Thyroid gland (tissue), 4 donors: Measurements from ENCODE around the gene LSM6.

Experiments
- POLR2A ChIP-seq, 2 donors: fragments of 450-650 bp; IDR thresholded peaks; one replicate each; pipeline ENCODE4 v1.6.1; 2017; ENCODE audit warnings: antibody characterized with exemption in 2 of 2, mild to moderate bottlenecking in 2 of 2, moderate library complexity in 1 of 2
- TF ChIP-seq, protein P1 (sequence below), 6 experiments: fragments of 200-600 bp in 3 of 6; fragments of 450-650 bp in 3 of 6; sonication (generic) in 3 of 6; IDR thresholded peaks; one replicate each; pipeline ENCODE4 v1.5.1; 2016 to 2019; ENCODE audit warnings: antibody characterized with exemption in 6 of 6, mild to moderate bottlenecking in 2 of 6, inconsistent platforms in 1 of 6, moderate library complexity in 1 of 6

DNA sequence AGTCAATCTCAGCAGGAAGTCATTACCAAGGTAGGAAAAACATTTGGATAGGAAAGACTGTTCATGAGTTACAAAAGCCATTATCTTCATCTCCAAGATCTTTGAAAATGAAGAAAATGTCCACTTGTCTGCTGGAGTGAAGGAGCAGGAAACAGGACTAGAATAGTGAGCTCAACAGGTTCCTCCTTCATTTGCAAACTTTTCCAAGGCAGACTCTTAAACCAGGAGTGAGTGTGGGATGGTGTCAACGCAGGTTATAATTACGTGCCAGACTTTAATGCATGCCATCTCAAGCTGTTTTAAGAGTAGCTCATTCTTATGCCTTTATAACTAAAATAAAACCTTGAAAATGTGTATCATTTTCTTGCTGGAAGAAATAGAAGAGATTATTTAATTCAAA, 35.4 kb downstream of the LSM6 start:
- TF ChIP-seq, protein P1, sequence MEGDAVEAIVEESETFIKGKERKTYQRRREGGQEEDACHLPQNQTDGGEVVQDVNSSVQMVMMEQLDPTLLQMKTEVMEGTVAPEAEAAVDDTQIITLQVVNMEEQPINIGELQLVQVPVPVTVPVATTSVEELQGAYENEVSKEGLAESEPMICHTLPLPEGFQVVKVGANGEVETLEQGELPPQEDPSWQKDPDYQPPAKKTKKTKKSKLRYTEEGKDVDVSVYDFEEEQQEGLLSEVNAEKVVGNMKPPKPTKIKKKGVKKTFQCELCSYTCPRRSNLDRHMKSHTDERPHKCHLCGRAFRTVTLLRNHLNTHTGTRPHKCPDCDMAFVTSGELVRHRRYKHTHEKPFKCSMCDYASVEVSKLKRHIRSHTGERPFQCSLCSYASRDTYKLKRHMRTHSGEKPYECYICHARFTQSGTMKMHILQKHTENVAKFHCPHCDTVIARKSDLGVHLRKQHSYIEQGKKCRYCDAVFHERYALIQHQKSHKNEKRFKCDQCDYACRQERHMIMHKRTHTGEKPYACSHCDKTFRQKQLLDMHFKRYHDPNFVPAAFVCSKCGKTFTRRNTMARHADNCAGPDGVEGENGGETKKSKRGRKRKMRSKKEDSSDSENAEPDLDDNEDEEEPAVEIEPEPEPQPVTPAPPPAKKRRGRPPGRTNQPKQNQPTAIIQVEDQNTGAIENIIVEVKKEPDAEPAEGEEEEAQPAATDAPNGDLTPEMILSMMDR (IDR thresholded peaks at IDR 0.05) = no peak
- no peak for TF ChIP-seq POLR2A (IDR thresholded peaks at IDR 0.05)
